Transverse colon (tissue), 4 donors: Measurements from ENCODE around the gene CENPI. TPM values are rescaled to one million over a fixed set of nuclear protein-coding genes. Genes with fewer than 3 reads are reported as not detected.
A peak's percentile ranks its signal among the peaks of the same experiment; 100 is the strongest.

ENCODE experiments used
- DNase-seq: peaks from one replicate; pipeline ENCODE4 v3.0.0-alpha.2; 2019
- H3K27ac ChIP-seq, 4 donors: fragments of 200-600 bp; sonication (generic); 2 replicates each; pipeline ENCODE4 v1.5.1; 2016 to 2018; ENCODE audit warnings: inconsistent platforms in 4 of 4
- H3K27me3 ChIP-seq: fragments of 200-600 bp; sonication (generic); 2 replicates; pipeline ENCODE4 v1.5.1; 2017; ENCODE audit warnings: inconsistent platforms
- H3K36me3 ChIP-seq, 4 donors: fragments of 200-600 bp; sonication (generic); 2 replicates each; pipeline ENCODE4 v1.5.1; 2017 to 2019; ENCODE audit warnings: inconsistent platforms in 4 of 4
- H3K4me1 ChIP-seq, 4 donors: fragments of 200-600 bp; sonication (generic); 2 replicates each; pipeline ENCODE4 v1.5.1; 2017 to 2020; ENCODE audit warnings: inconsistent platforms in 4 of 4
- H3K4me3 ChIP-seq, 4 donors: fragments of 200-600 bp; sonication (generic); 1 replicate in 1 of 4; 2 replicates in 3 of 4; pipeline versions ENCODE4 v1.5.1 to v1.6.1; 2017 to 2019; ENCODE audit warnings: inconsistent platforms in 4 of 4
- H3K9me3 ChIP-seq, 2 donors: fragments of 200-600 bp; sonication (generic); 2 replicates each; pipeline ENCODE4 v1.5.1; 2017 to 2019; ENCODE audit warnings: inconsistent platforms in 2 of 2
- CTCF ChIP-seq, 5 experiments: fragments of 200-600 bp in 3 of 5; fragments of 450-650 bp in 2 of 5; sonication (generic) in 3 of 5; IDR thresholded peaks; 1 replicate in 2 of 5; 2 replicates in 3 of 5; pipeline ENCODE4 v1.5.1; 2016 to 2017; ENCODE audit warnings: antibody characterized with exemption in 5 of 5, inconsistent platforms in 3 of 5, mild to moderate bottlenecking in 2 of 5, moderate library complexity in 1 of 5
- EP300 ChIP-seq: sonication (generic); formaldehyde crosslinking; IDR thresholded peaks from one replicate; pipeline ENCODE4 v1.6.1; 2017; ENCODE audit warnings: antibody characterized with exemption, low read depth
- POLR2A ChIP-seq: fragments of 450-650 bp; IDR thresholded peaks from one replicate; pipeline ENCODE4 v1.6.1; 2016; ENCODE audit warnings: antibody characterized with exemption, mild to moderate bottlenecking, moderate library complexity
- POLR2AphosphoS5 ChIP-seq, 3 donors: sonication (generic); formaldehyde crosslinking; IDR thresholded peaks; one replicate each; pipeline ENCODE4 v1.6.1; 2016; ENCODE audit warnings: antibody characterized with exemption in 3 of 3
- WGBS, 2 donors: methylation state at CpG; one replicate each; pipeline ENCODE4 v1.1.5; 2018; ENCODE audit warnings: low coverage in 1 of 2; 5-methylcytosine and 5-hydroxymethylcytosine counted together
- in situ Hi-C, 4 donors: fragments of 200-750 bp; cut with MboI; loops; one replicate each; pipeline versions ENCODE4 v1.15.0 to v1.15.1; 2017; ENCODE audit warnings: low sequenced_read_pairs in 3 of 4, low pct_ligation_motif_present in 1 of 4, low pct_unique_long_range_greater_than_20kb in 1 of 4
- intact Hi-C: fragments of 100-400 bp; cut with DNase I; formaldehyde crosslinking; loops from one replicate; pipeline ENCODE4 v1.15.1; 2023; ENCODE audit warnings: low total_unique reads
- total RNA-seq, 4 donors: library from RNA; depleted of rRNA; stranded (reverse); fragments of >200 nt; gene quantifications; one replicate each; pipeline ENCODE4 v1.1.0, GENCODE V29; 2016

The CENPI gene
- total RNA-seq, 4 donors from 2014 or later = 0.68 to 1.7 (median 1.2) TPM; not detected in 1

- Histone ChIP-seq H3K4me3 (peak overlapping the region in 3 of 4 donors; percentile 32 to 48 (median 33)), H3K9me3 (no peaks in the 10 kb centered on the region), H3K27me3 (no peaks in the 10 kb centered on the region), H3K4me1 (no peaks in the 10 kb centered on the region), H3K36me3 (no peaks in the 10 kb centered on the region), H3K27ac (peak overlapping the region in 3 of 4 donors; percentile 50 to 75 (median 66))
- DNase-seq = no peak
- 53% methylated on average over 8 of the region's 8 CpGs; no CpG with 5 or more reads in 1 of the 2 donors for WGBS, 2 donors
- intact Hi-C loops = loop anchor here (5.0 kb wide), 1 partner anchor 537 kb away; the partner anchor contains the start of gene ARMCX6
- in situ Hi-C loops = no loop called here
- no peak for TF ChIP-seq POLR2AphosphoS5 (IDR thresholded peaks at IDR 0.05)
- no peak for TF ChIP-seq EP300
- no peak for TF ChIP-seq CTCF (IDR thresholded peaks at IDR 0.05)
- TF ChIP-seq POLR2A = no peak
Measured at GRCh38 chrX:101079736-101080270, 18.2 kb upstream of the CENPI start.

GRCh38 chrX:101080326-101081124 is 17.5 kb upstream of the CENPI start:
- Histone ChIP-seq H3K27ac (peak overlapping the region in 3 of 4 donors; percentile 50 to 75 (median 66)), H3K4me3 (peak overlapping the region in 2 of 4 donors; percentile 33 to 48), H3K36me3 (no peaks in the 10 kb centered on the region), H3K4me1 (no peaks in the 10 kb centered on the region), H3K27me3 (no peaks in the 10 kb centered on the region), H3K9me3 (no peaks in the 10 kb centered on the region)
- no peak for TF ChIP-seq POLR2AphosphoS5 (IDR thresholded peaks at IDR 0.05)
- TF ChIP-seq POLR2A = no peak
- 40 to 66% methylated on average over 1 to 3 of the region's 3 CpGs for WGBS, 2 donors
- in situ Hi-C loops (no loop called here), intact Hi-C loops (loop anchor here (5.0 kb wide), 1 partner anchor 537 kb away; the partner anchor contains the start of gene ARMCX6)
- no peak for DNase-seq

- Histone ChIP-seq H3K27ac (no peak overlapping the region), H3K4me3 (no peak overlapping the region), H3K9me3 (no peaks in the 10 kb centered on the region), H3K36me3 (no peaks in the 10 kb centered on the region), H3K4me1 (no peaks in the 10 kb centered on the region), H3K27me3 (no peaks in the 10 kb centered on the region)
- intact Hi-C loops (loop anchor here (5.0 kb wide), 1 partner anchor 536 kb away; the partner anchor contains the start of gene ARMCX6), in situ Hi-C loops (no loop called here)
- 62% methylated on average over 3 of the region's 3 CpGs; no CpG with 5 or more reads in 1 of the 2 donors for WGBS, 2 donors
- no peak for DNase-seq
- TF ChIP-seq CTCF (IDR thresholded peaks at IDR 0.05) (no peak), POLR2AphosphoS5 (IDR thresholded peaks at IDR 0.05) (no peak), EP300 (no peak), POLR2A (no peak)
Measured at GRCh38 chrX:101081231-101081630, 16.8 kb upstream of the CENPI start.

- DNase-seq = no peak
- WGBS, 2 donors = 63 to 83% methylated on average over 1 of the region's 1 CpG
- in situ Hi-C loops = no loop called here
Measured at GRCh38 chrX:101091817-101092216, 6.2 kb upstream of the CENPI start.

More at GRCh38 chrX:101091817-101092216, 6.2 kb upstream of the CENPI start:
- Histone ChIP-seq H3K27me3 (no peaks in the 10 kb centered on the region), H3K4me3 (no peak overlapping the region), H3K9me3 (no peaks in the 10 kb centered on the region), H3K36me3 (no peaks in the 10 kb centered on the region), H3K27ac (no peak overlapping the region), H3K4me1 (no peaks in the 10 kb centered on the region)
- intact Hi-C loops = no loop called here
- no peak for TF ChIP-seq POLR2A
- no peak for TF ChIP-seq POLR2AphosphoS5 (IDR thresholded peaks at IDR 0.05)
- no peak for TF ChIP-seq CTCF (IDR thresholded peaks at IDR 0.05)
- TF ChIP-seq EP300 = no peak
